Measurements from ENCODE around the gene GRID1.

DNA sequence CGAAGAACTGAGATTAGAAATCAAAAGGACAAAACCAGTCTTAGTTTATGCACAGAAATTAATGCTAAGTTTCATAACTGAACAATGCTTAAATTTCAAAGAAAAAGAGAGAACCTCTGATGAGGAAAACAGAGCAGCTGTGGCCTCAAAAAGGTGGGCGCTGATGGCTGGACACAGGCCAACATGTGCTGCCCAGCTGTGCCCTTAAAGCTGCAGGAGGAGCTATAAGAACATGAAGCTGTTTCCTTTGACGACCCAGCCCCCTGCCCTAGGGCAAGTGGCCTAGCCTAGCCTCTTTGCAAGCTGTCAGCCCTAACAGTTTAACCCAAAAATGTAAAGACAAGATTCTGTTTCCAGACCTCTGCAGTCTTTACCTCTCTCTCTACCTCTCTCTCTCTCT lies 107.7 kb downstream of the GRID1 start:
- TF ChIP-seq GATAD2B (IDR thresholded peaks at IDR 0.05; ENCODE audit: borderline replicate concordance) (no peak), RAD21 (CRISPR knock-in tag; conservative IDR thresholded peaks at IDR 0.05 in 1 of 2, IDR thresholded peaks at IDR 0.05 in 1 of 2) (no peak), TARDBP (IDR thresholded peaks at IDR 0.05) (no peak), SMARCB1 (IDR thresholded peaks at IDR 0.05; ENCODE audit: insufficient read length, low read depth) (no peak), EGR1 (conservative IDR thresholded peaks at IDR 0.05) (no peak)
- TF ChIP-seq, protein P1, sequence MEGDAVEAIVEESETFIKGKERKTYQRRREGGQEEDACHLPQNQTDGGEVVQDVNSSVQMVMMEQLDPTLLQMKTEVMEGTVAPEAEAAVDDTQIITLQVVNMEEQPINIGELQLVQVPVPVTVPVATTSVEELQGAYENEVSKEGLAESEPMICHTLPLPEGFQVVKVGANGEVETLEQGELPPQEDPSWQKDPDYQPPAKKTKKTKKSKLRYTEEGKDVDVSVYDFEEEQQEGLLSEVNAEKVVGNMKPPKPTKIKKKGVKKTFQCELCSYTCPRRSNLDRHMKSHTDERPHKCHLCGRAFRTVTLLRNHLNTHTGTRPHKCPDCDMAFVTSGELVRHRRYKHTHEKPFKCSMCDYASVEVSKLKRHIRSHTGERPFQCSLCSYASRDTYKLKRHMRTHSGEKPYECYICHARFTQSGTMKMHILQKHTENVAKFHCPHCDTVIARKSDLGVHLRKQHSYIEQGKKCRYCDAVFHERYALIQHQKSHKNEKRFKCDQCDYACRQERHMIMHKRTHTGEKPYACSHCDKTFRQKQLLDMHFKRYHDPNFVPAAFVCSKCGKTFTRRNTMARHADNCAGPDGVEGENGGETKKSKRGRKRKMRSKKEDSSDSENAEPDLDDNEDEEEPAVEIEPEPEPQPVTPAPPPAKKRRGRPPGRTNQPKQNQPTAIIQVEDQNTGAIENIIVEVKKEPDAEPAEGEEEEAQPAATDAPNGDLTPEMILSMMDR (IDR thresholded peaks at IDR 0.05 in 2 of 3, conservative IDR thresholded peaks at IDR 0.05 in 1 of 3; ENCODE audit: insufficient read depth in 2 of 3, low read depth in 1 of 3, low read length in 3 of 3): no peak
- TF ChIP-seq, protein P2, sequence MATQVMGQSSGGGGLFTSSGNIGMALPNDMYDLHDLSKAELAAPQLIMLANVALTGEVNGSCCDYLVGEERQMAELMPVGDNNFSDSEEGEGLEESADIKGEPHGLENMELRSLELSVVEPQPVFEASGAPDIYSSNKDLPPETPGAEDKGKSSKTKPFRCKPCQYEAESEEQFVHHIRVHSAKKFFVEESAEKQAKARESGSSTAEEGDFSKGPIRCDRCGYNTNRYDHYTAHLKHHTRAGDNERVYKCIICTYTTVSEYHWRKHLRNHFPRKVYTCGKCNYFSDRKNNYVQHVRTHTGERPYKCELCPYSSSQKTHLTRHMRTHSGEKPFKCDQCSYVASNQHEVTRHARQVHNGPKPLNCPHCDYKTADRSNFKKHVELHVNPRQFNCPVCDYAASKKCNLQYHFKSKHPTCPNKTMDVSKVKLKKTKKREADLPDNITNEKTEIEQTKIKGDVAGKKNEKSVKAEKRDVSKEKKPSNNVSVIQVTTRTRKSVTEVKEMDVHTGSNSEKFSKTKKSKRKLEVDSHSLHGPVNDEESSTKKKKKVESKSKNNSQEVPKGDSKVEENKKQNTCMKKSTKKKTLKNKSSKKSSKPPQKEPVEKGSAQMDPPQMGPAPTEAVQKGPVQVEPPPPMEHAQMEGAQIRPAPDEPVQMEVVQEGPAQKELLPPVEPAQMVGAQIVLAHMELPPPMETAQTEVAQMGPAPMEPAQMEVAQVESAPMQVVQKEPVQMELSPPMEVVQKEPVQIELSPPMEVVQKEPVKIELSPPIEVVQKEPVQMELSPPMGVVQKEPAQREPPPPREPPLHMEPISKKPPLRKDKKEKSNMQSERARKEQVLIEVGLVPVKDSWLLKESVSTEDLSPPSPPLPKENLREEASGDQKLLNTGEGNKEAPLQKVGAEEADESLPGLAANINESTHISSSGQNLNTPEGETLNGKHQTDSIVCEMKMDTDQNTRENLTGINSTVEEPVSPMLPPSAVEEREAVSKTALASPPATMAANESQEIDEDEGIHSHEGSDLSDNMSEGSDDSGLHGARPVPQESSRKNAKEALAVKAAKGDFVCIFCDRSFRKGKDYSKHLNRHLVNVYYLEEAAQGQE (IDR thresholded peaks at IDR 0.05; ENCODE audit: borderline replicate concordance): no peak
- TF ChIP-seq, protein P2 (CRISPR knock-in tag; IDR thresholded peaks at IDR 0.05; ENCODE audit: low read depth): no peak
